HepG2 (cell line): ENCODE data around the gene EZH1. TPM values are rescaled to one million over a fixed set of nuclear protein-coding genes. Genes with fewer than 3 reads are reported as not detected.

Experiments
- ATAD3A ChIP-seq: sonication (generic); formaldehyde crosslinking; IDR thresholded peaks from 2 replicates; pipeline ENCODE4 v1.4.0; 2020; ENCODE audit warnings: missing genetic modification reagents
- CEBPB ChIP-seq: IDR thresholded peaks from 2 replicates; pipeline ENCODE4 v1.6.1; 2011; ENCODE audit warnings: low read depth, low read length, improper control_type of control experiment, borderline replicate concordance
- E2F1 ChIP-seq: sonication (generic); formaldehyde crosslinking; IDR thresholded peaks from 2 replicates; pipeline ENCODE4 v1.5.0; 2020; ENCODE audit warnings: missing genetic modification reagents
- JUNB ChIP-seq: sonication (generic); formaldehyde crosslinking; IDR thresholded peaks from 2 replicates; pipeline ENCODE4 v1.8.0; 2022; ENCODE audit warnings: missing genetic modification reagents, mild to moderate bottlenecking, borderline replicate concordance
- MEIS1 ChIP-seq: sonication (generic); formaldehyde crosslinking; IDR thresholded peaks from 2 replicates; pipeline ENCODE4 v1.9.0; 2021; ENCODE audit warnings: mild to moderate bottlenecking, missing genetic modification reagents, moderate library complexity, borderline replicate concordance
- NCOA5 ChIP-seq: sonication (generic); formaldehyde crosslinking; IDR thresholded peaks from 2 replicates; pipeline ENCODE4 v1.4.0; 2020; ENCODE audit warnings: missing genetic modification reagents
- NFE2L2 ChIP-seq: fragments of 150-350 bp; IDR thresholded peaks from 2 replicates; pipeline ENCODE4 v1.6.1; 2014; ENCODE audit warnings: low read length
- NFKBIZ ChIP-seq: IDR thresholded peaks from 2 replicates; pipeline ENCODE4 v1.6.1; 2018; ENCODE audit warnings: missing genetic modification reagents, missing compliant biosample characterization
- PBX3 ChIP-seq: sonication (generic); formaldehyde crosslinking; IDR thresholded peaks from 2 replicates; pipeline ENCODE4 v1.8.1; 2023; ENCODE audit warnings: missing genetic modification reagents, inconsistent platforms, borderline replicate concordance
- POGZ ChIP-seq: sonication (generic); formaldehyde crosslinking; IDR thresholded peaks from 2 replicates; pipeline ENCODE4 v1.4.0; 2020; ENCODE audit warnings: mild to moderate bottlenecking, missing genetic modification reagents
- PRDM15 ChIP-seq: sonication (generic); formaldehyde crosslinking; IDR thresholded peaks from 2 replicates; pipeline ENCODE4 v1.4.0; 2020; ENCODE audit warnings: missing genetic modification reagents
- RAD21 ChIP-seq: fragments of 450-650 bp; formaldehyde crosslinking; IDR thresholded peaks from 2 replicates; pipeline ENCODE4 v1.5.0; 2020; ENCODE audit warnings: mild to moderate bottlenecking
- RELA ChIP-seq: sonication (generic); formaldehyde crosslinking; IDR thresholded peaks from 2 replicates; pipeline ENCODE4 v1.4.0; 2020; ENCODE audit warnings: missing genetic modification reagents
- SAP130 ChIP-seq: IDR thresholded peaks from 2 replicates; pipeline ENCODE4 v1.6.1; 2016; ENCODE audit warnings: low read depth
- SMAD1 ChIP-seq: sonication (generic); formaldehyde crosslinking; IDR thresholded peaks from 2 replicates; pipeline ENCODE4 v1.4.0; 2020; ENCODE audit warnings: missing genetic modification reagents, low read depth, mild to moderate bottlenecking, borderline replicate concordance
- SOX5 ChIP-seq: IDR thresholded peaks from 2 replicates; pipeline ENCODE4 v1.6.1; 2016; ENCODE audit warnings: borderline replicate concordance
- SPEN ChIP-seq: sonication (generic); formaldehyde crosslinking; IDR thresholded peaks from 2 replicates; pipeline ENCODE4 v1.5.1; 2020; ENCODE audit warnings: low read depth, mild to moderate bottlenecking, missing genetic modification reagents
- TARDBP ChIP-seq: sonication (generic); formaldehyde crosslinking; IDR thresholded peaks from 2 replicates; pipeline ENCODE4 v1.8.0; 2022; ENCODE audit warnings: mild to moderate bottlenecking, missing genetic modification reagents
- TBX2 ChIP-seq: sonication (generic); formaldehyde crosslinking; IDR thresholded peaks from 2 replicates; pipeline ENCODE4 v1.5.0; 2020; ENCODE audit warnings: missing genetic modification reagents, mild to moderate bottlenecking, borderline replicate concordance
- THAP11 ChIP-seq: IDR thresholded peaks from 2 replicates; pipeline ENCODE4 v1.6.1; 2016; ENCODE audit warnings: missing biosample characterization, missing genetic modification reagents
- TOE1 ChIP-seq: sonication (generic); formaldehyde crosslinking; IDR thresholded peaks from 2 replicates; pipeline ENCODE4 v1.4.0; 2020; ENCODE audit warnings: mild to moderate bottlenecking, missing genetic modification reagents
- ZNF180 ChIP-seq: sonication (generic); formaldehyde crosslinking; IDR thresholded peaks from 2 replicates; pipeline ENCODE4 v1.4.0; 2020; ENCODE audit warnings: low read depth, missing genetic modification reagents, borderline replicate concordance
- ZNF337 ChIP-seq: sonication (generic); formaldehyde crosslinking; IDR thresholded peaks from 2 replicates; pipeline ENCODE4 v1.5.1; 2020; ENCODE audit warnings: missing genetic modification reagents, low read depth, mild to moderate bottlenecking, borderline replicate concordance
- ZNF580 ChIP-seq: IDR thresholded peaks from 2 replicates; pipeline ENCODE4 v1.6.1; 2016; ENCODE audit warnings: low read depth, borderline replicate concordance
- ZNF766 ChIP-seq: sonication (generic); formaldehyde crosslinking; IDR thresholded peaks from 2 replicates; pipeline ENCODE4 v1.5.0; 2020; ENCODE audit warnings: missing genetic modification reagents, borderline replicate concordance
- polyA plus RNA-seq, 8 experiments: library from polyadenylated mRNA; depleted of rRNA in 3 of 8; stranded (reverse) in 7 of 8; unstranded in 1 of 8; fragments of >200 nt; fragmentation: Illumina TruSeq in 4 of 8; extraction: Trizol in 4 of 8; gene quantifications; 2 replicates each; pipeline versions ENCODE4 v1.2.1 to v1.2.3, GENCODE V29; 2011 to 2016; ENCODE audit warnings: low read depth in 4 of 8, missing spikeins in 1 of 8, mixed read lengths in 1 of 8; ENCODE audit not compliant: insufficient read depth in 1 of 8
- total RNA-seq, 5 experiments: library from RNA; depleted of rRNA; stranded (reverse); fragments of >200 nt; fragmentation: Illumina TruSeq; extraction: Trizol; gene quantifications; 2 replicates each; pipeline ENCODE4 v1.2.3, GENCODE V29; 2016; ENCODE audit warnings: low read depth in 1 of 5

EZH1 gene
- total and polyA plus RNA-seq, 2 of the 13 experiments (the other 11 are each of a cell fraction or from before 2014, with no cell fraction given), result 11.6 to 24.0 TPM

- TF ChIP-seq ZNF766 (CRISPR knock-in tag) (peak; percentile 55; the same call in 1 of the 2 replicates), MEIS1 (CRISPR knock-in tag) (peak; percentile 54; the same call in 1 of the 2 replicates), E2F1 (CRISPR knock-in tag) (no peak), NFKBIZ (CRISPR knock-in tag) (0 out of 2 replicates have a peak, but pooled peaks have one; percentile 11), THAP11 (CRISPR knock-in tag) (peak; percentile 86), ZNF180 (CRISPR knock-in tag) (no peak), NFE2L2 (no peak), ZNF580 (CRISPR knock-in tag) (peak; percentile 85), TARDBP (CRISPR knock-in tag) (peak; percentile 96), JUNB (CRISPR knock-in tag) (no peak), POGZ (CRISPR knock-in tag) (peak; percentile 67), CEBPB (no peak), RELA (no peak), NCOA5 (no peak), SAP130 (CRISPR knock-in tag) (peak; percentile 87), ATAD3A (CRISPR knock-in tag) (no peak), RAD21 (CRISPR knock-in tag) (peak; percentile 17), PRDM15 (no peak), ZNF337 (no peak), SMAD1 (CRISPR knock-in tag) (no peak), SOX5 (peak; percentile 82), TBX2 (peak; percentile 83; the same call in 1 of the 2 replicates), TOE1 (CRISPR knock-in tag) (0 out of 2 replicates have a peak, but pooled peaks have one; percentile 43), PBX3 (CRISPR knock-in tag) (no peak), SPEN (CRISPR knock-in tag) (peak; percentile 71)
These were observed 35.4 kb upstream of the EZH1 start, which contains the start of gene WNK4 (continued) for GRCh38 chr17:42779936-42780850.
